Activated T-cell treated with anti-CD3 and anti-CD28 coated beads for 24 hours (primary cell): ENCODE results near the gene FMC1.
"Not testable (repeated sequence)": the region's sequence is repeated elsewhere in the genome, so short reads cannot be mapped to it uniquely, and the experiment has no call there.

ENCODE experiments used
- DNase-seq: peaks from one replicate; pipeline ENCODE4 v3.0.0-alpha.2; 2020; ENCODE audit warnings: low read depth

The FMC1 gene

DNA sequence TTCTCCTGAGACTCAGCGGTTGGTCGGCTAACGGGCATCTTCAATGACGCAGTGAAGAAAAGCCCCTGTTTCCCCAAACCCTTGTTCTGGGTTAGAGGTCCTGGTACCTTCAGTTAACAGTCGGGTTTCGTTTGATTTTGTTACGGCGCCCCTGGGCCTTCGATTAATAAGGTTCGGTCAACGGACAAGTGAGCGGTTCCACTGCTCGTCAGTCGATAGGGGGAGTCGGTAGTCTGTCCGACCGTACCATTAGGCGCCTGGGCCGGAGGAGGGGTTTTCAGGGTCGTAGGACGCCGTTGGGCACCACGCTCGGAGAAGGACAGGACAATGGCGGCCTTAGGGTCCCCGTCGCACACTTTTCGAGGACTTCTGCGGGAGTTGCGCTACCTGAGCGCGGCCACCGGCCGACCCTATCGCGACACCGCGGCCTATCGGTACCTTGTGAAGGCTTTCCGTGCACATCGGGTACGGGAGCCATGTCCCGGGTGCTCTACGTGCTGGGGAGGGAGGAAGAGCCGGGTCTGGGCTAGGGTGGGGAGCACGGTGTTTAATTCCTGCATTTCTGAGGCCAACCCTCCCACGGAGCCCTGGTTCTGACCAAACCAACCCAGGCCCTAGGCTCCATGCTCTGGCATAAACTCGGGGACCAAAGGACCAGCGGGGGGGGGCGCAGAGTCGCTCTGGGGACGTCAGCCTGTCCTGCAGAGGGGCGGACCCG is at the start of gene FMC1:
Gene FMC1, plus strand, starts transcription at position 280 of the 718 bp plus-strand sequence. Its CDS starts 48 bp downstream, at position 328.
- DNase-seq, result peak; percentile 76

DNA sequence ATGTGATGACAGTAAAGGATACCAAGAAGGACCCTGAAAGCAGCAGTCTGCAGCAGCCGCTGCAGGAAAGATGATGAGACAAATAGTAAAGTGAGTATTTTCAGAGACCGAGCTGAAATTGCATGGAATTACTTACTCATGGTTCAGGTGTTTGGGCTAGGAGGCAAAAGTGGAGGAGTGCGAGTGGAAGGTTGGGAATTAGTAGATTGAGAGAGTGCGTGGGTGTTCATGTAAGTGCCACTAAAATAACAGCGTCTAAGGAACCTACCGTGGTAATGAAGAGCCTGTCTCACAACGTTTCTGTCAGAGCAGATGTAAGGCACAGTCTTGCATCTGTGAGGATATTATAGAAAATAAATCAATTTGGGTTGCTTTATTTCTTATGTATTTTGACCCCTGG is 48.3 kb upstream of the FMC1 start:
- no peak for DNase-seq

- no peak for DNase-seq
Measured at GRCh38 chr7:139293534-139293933, 47.6 kb upstream of the FMC1 start.

- DNase-seq, result no peak
Measured at GRCh38 chr7:139294241-139294640, 46.9 kb upstream of the FMC1 start.

DNA sequence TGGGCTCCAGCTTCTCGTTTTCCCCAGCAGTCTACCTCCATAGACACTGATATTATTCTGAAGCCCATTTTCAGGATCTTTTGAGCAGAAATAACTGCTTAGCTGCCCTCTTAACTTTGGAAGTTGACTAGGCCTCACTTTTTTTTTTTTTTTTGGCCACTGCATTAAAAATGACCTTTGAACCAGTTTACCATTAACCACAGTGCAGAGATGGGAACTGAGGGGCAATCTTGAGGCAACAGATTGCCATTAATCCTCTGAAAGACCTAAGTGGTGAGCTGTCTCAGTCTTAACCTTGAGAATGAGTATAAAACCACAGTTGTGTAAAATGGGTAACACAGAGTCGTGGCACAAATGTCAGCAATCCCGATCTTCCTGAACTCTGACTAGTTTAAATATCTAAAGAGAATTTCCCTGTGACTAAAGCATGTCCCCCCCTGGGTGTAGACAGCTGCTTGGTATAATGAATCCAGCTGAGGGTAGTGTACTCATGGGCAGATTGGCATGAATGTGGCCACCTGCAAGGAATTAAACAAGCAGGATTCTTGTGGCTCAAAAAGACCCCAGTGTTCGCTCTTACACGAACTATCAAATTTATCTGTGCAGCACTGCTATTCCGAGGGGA is 46.1 kb upstream of the FMC1 start:
- DNase-seq, result no peak

DNA sequence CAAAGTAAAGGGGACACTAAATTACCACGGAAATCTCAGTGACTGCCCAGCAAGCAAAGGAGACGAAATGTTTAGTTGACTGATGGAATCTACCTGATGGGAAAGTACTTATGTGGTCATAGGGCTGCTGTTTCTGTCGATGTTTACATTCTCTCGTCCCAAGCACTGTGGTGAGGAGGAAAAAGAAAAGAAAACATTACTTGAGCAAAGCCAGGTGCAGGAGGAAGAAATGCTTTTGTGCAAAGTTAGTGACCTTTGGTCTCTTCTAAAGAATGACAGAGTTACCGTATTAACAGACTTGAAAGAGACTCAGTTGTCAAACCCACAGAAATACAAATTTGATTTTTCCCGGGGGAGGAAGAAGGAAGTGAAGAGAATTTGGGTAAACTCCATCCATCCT is 43.3 kb upstream of the FMC1 start:
- DNase-seq, result no peak

- no peak for DNase-seq
Measured at GRCh38 chr7:139299296-139299695, 41.8 kb upstream of the FMC1 start.

GRCh38 chr7:139300390-139300789 is 40.7 kb upstream of the FMC1 start:
- no peak for DNase-seq

DNA sequence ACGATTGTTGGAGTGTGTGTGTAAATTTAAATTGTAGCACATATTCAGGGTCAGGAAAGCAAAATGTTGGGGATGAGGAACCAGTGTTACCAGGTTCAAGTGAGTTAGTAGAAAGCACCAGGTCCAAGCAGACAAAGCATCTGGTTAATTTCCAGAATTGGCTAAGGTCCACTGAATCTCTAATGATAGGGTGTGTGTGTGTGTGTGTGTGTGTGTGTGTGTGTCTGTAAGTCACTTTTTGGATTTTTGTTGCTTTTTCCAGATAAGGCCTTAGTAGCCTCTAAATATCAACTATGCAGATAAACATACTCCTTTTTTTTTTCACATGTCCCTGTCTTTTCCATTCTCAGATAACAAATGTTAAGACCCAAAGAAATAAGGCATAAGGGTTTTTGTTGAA is 36.6 kb upstream of the FMC1 start:
- no peak for DNase-seq

DNA sequence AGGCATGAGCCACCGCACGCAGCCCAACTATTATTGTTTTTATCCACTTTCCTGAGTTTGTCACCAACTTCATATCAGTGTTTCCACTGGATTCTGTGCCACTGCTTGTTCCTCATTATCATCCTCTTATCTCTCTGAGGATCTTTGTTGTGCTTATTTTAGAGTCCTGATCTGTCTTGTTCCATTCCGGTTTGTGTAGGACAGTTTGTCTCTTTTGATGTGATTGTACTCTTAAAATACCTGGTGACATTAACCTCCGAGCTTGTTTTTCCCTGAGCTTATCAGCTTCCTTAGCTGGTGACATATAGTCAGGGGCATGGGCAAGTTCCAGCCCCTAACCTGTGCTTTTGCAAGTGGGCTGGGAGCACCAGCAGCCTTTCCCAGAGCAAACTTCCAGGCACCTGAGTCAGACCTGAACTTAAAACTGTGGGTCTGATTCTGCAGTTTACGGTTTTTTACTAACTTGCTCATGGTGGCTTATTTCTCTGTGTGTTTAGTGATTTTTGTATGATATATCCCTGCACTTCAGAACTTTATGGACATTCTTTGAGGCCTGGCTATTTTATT is 23.1 kb upstream of the FMC1 start:
- no peak for DNase-seq

DNA sequence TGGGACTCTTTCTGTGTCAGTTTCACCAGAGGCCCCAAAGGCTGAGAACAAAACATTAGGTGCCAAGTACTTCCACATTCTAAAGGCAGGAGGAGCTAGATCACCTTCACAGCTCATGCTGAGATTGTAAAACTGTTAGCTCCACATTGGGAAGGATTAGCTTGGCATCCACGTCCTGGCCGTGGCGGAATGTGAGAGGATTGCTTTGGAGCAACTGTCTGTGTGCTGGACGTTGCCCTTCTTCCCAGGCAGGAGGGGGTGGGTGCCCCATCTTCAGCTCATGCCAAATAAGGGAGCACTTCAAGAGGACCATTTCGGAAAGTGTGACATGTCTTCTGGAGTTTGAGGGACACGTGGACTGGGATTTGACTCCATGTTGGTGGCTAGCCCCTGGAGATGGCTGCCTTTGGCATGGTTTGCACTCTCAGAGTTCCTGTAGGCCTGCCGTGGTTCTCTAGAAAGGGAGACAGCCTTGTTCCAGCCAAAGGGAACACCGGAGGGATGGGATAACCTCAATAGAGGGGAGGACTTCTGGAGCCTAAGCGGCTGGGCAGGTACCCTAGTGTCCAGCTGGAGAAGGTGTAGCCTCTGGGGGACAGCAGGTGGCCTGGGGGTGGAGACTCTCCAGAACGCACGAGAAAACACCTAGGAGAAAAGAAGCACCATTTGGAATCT is 19.9 kb upstream of the FMC1 start:
- DNase-seq, result no peak

- not testable (repeated sequence) for DNase-seq
Measured at GRCh38 chr7:139324709-139325108, 16.4 kb upstream of the FMC1 start.

GRCh38 chr7:139328375-139328774 is 12.8 kb upstream of the FMC1 start:
- DNase-seq, result no peak

GRCh38 chr7:139329119-139329518 is 12.0 kb upstream of the FMC1 start:
- no peak for DNase-seq

GRCh38 chr7:139330333-139331030 is 10.7 kb upstream of the FMC1 start:
- no peak for DNase-seq

GRCh38 chr7:139332697-139333359 is 8.3 kb upstream of the FMC1 start:
- no peak for DNase-seq

GRCh38 chr7:139333443-139333842 is 7.7 kb upstream of the FMC1 start:
- DNase-seq, result not testable (repeated sequence)

DNA sequence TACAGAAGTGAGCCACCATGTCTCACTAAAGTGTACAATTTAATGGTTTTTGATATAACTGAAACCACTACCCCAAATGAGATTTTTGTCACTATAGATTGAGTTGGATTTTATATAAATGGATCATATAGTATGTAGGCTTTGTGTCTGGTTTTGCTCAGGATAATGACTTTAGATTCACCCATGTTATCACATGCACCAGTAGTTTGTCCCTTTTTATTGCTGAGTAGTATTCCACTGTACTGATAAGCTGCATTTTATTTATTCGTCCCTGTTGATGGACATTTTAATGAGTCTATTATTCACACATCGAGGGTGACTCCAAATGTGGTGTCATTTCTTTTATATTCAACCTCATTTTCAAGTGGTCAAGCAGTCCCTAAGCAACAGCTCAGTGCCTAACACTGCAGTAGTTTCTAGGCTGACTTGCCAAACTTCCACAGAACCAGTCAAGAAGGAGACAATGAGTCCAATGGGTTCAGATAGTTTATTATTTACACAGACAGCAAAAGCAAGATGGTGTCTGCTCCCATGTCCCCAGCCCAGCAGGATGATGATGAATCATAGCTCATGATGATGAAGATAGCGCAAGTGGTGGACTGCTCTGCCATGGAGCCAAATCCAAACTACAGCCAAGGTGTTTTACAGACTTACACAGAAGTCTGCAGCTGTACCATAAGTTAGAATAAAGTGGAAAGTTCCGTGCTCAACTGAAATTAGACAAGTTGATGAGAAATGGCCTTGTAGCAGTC is 6.6 kb upstream of the FMC1 start:
- DNase-seq, result no peak

GRCh38 chr7:139339025-139339424 is 2.1 kb upstream of the FMC1 start:
- no peak for DNase-seq

DNA sequence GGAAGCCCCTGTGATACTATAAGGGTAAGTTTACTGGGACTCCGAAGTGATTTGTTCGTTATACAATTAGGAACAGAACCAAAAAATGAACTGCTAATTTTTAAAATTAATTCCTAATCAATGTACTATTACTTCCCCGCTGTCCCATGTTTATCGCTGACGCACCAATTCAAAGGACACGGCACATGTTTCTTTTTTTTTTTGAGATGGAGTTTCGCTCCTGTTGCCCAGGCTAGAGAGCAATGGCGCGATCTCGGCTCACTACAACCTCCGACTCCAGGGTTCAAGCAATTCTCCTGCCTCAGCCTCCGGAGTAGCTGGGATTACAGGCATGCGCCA is 1.5 kb upstream of the FMC1 start:
- no peak for DNase-seq
